Keratinocyte (primary cell): ENCODE data around the gene CNNM2. TPM values are rescaled to one million over a fixed set of nuclear protein-coding genes. Genes with fewer than 3 reads are reported as not detected.

Source experiments
- DNase-seq: peaks from one replicate; pipeline ENCODE4 v3.0.0-alpha.2; 2011; ENCODE audit warnings: low read depth, missing footprints, low spot score
- FAIRE-seq: peaks from 2 replicates; lab custom pipeline; 2011; peaks lifted over from hg19 to GRCh38; lab: Jason Lieb, UNC
- H2AFZ ChIP-seq: 2 replicates; pipeline ENCODE4 v1.6.0; 2012; ENCODE audit warnings: low read length, control low read depth, inconsistent platforms; ENCODE audit not compliant: control insufficient read depth
- H3K27ac ChIP-seq: 2 replicates; pipeline ENCODE4 v1.5.1; 2011; ENCODE audit warnings: low read length; ENCODE audit not compliant: control insufficient read depth, insufficient read depth
- H3K27me3 ChIP-seq: 3 replicates; pipeline ENCODE4 v1.6.0; 2011; ENCODE audit warnings: low read length; ENCODE audit not compliant: control insufficient read depth, insufficient read depth; ENCODE audit errors: extremely low read depth
- H3K36me3 ChIP-seq, 2 experiments: 2 replicates in 1 of 2; 3 replicates in 1 of 2; pipeline ENCODE4 v1.5.1; 2011; ENCODE audit warnings: low read length in 2 of 2, mild to moderate bottlenecking in 1 of 2; ENCODE audit not compliant: control insufficient read depth in 2 of 2, insufficient read depth in 2 of 2; ENCODE audit errors: extremely low read depth in 1 of 2
- H3K4me1 ChIP-seq: 3 replicates; pipeline ENCODE4 v1.5.1; 2011; ENCODE audit warnings: low read length; ENCODE audit not compliant: control insufficient read depth, insufficient read depth; ENCODE audit errors: extremely low read depth
- H3K4me2 ChIP-seq: 3 replicates; pipeline ENCODE4 v1.6.0; 2011; ENCODE audit warnings: low read depth, low read length; ENCODE audit not compliant: control insufficient read depth, insufficient read depth; ENCODE audit errors: extremely low read depth
- H3K4me3 ChIP-seq, 3 experiments: fragments of 200-600 bp in 1 of 3; sonication (generic) in 1 of 3; 2 replicates in 2 of 3; 3 replicates in 1 of 3; pipeline ENCODE4 v1.5.1; 2011 to 2016; ENCODE audit warnings: low read length in 3 of 3, mild to moderate bottlenecking in 3 of 3, control low read depth in 2 of 3, inconsistent platforms in 1 of 3, low read depth in 1 of 3, mixed read lengths in 1 of 3, mixed run types in 1 of 3, moderate library complexity in 1 of 3; ENCODE audit not compliant: control insufficient read depth in 2 of 3, insufficient read depth in 2 of 3; ENCODE audit errors: extremely low read depth in 1 of 3
- H3K79me2 ChIP-seq: 2 replicates; pipeline ENCODE4 v1.6.0; 2012; ENCODE audit warnings: low read length; ENCODE audit not compliant: control insufficient read depth, insufficient read depth
- H3K9ac ChIP-seq: 3 replicates; pipeline ENCODE4 v1.6.0; 2011; ENCODE audit warnings: low read length; ENCODE audit not compliant: control insufficient read depth, insufficient read depth; ENCODE audit errors: extremely low read depth
- H3K9me1 ChIP-seq: 3 replicates; pipeline ENCODE4 v1.6.0; 2011; ENCODE audit warnings: low read length; ENCODE audit not compliant: control insufficient read depth, insufficient read depth; ENCODE audit errors: extremely low read depth
- H3K9me3 ChIP-seq: 2 replicates; pipeline ENCODE4 v1.5.1; 2012; ENCODE audit warnings: low read depth, low read length; ENCODE audit not compliant: control insufficient read depth
- H4K20me1 ChIP-seq: 3 replicates; pipeline ENCODE4 v1.6.0; 2011; ENCODE audit warnings: low read length; ENCODE audit not compliant: control insufficient read depth, insufficient read depth; ENCODE audit errors: extremely low read depth
- CTCF ChIP-seq, 3 experiments: IDR thresholded peaks in 1 of 3; conservative IDR thresholded peaks in 1 of 3; optimal IDR thresholded peaks in 1 of 3; 2 replicates in 2 of 3; 3 replicates in 1 of 3; pipeline versions ENCODE3 to v1.5.1; 2011; ENCODE audit warnings: low read length in 3 of 3, mild to moderate bottlenecking in 3 of 3, moderate library complexity in 2 of 3, control low read depth in 1 of 3, inconsistent platforms in 1 of 3; ENCODE audit not compliant: insufficient read depth in 2 of 3; ENCODE audit errors: extremely low read depth in 1 of 3
- EZH2 ChIP-seq: IDR thresholded peaks from one replicate; pipeline ENCODE4 v1.6.1; 2012; ENCODE audit warnings: inconsistent platforms, mild to moderate bottlenecking, low read length, moderate library complexity
- dilution Hi-C: fragments of 300-500 bp; cut with MboI; formaldehyde crosslinking; loops from one replicate; pipeline ENCODE4 v1.7.0; 2020; ENCODE audit warnings: low sequenced_read_pairs; ENCODE audit not compliant: extremely low pct_ligation_motif_present
- polyA plus RNA-seq, 5 experiments: library from polyadenylated mRNA; depleted of rRNA in 3 of 5; stranded (reverse) in 3 of 5; stranded (forward) in 1 of 5; unstranded in 1 of 5; fragments of >200 nt; gene quantifications; 1 replicate in 1 of 5; 2 replicates in 3 of 5; 3 replicates in 1 of 5; pipeline versions ENCODE4 v1.2.1 to v1.2.3, GENCODE V29; 2011 to 2012; ENCODE audit warnings: missing spikeins in 2 of 5, low read depth in 1 of 5, low replicate concordance in 1 of 5

The CNNM2 gene
- polyA plus RNA-seq, 1 donor (not counting 4 experiments of a cell fraction or from before 2014, with no cell fraction given), result 1.5 TPM

- Histone ChIP-seq H3K27me3 (no peaks in the 10 kb centered on the region), H3K4me2 (no peak overlapping the region), H3K9me3 (no peaks in the 10 kb centered on the region), H3K27ac (no peak overlapping the region), H3K9me1 (no peaks in the 10 kb centered on the region), H3K4me1 (no peaks in the 10 kb centered on the region), H3K36me3 (peaks cover 23% of the 10 kb centered on the region in 2 experiments), H2AFZ (no peak overlapping the region), H3K4me3 (no peak overlapping the region), H3K79me2 (no peaks in the 10 kb centered on the region), H4K20me1 (no peaks in the 10 kb centered on the region), H3K9ac (no peak overlapping the region)
- DNase-seq (no peak), FAIRE-seq (no peak)
- TF ChIP-seq CTCF (optimal IDR thresholded peaks at IDR 0.05 in 1 of 3, IDR thresholded peaks at IDR 0.05 in 1 of 3, conservative IDR thresholded peaks at IDR 0.05 in 1 of 3; ENCODE audit: extremely low read depth in 1 of 3, insufficient read depth in 2 of 3, low read length in 3 of 3) (no peak), EZH2 (no peak)
- dilution Hi-C loops, result loop anchor here (25.0 kb wide), 1 partner anchor 259 kb away; the partner anchor contains the start of gene CYP17A1
Observed at GRCh38 chr10:103096130-103096529, 178.0 kb downstream of the CNNM2 start.

GRCh38 chr10:103098240-103098639, 180.1 kb downstream of the CNNM2 start:
- FAIRE-seq, result no peak
- Histone ChIP-seq H3K9me1 (no peaks in the 10 kb centered on the region), H3K27me3 (no peaks in the 10 kb centered on the region), H3K9ac (no peak overlapping the region), H3K36me3 (peaks cover 12 to 15% of the 10 kb centered on the region in 2 experiments), H2AFZ (no peak overlapping the region), H4K20me1 (no peaks in the 10 kb centered on the region), H3K27ac (no peak overlapping the region), H3K4me3 (no peak overlapping the region), H3K79me2 (no peaks in the 10 kb centered on the region), H3K9me3 (no peaks in the 10 kb centered on the region), H3K4me1 (no peaks in the 10 kb centered on the region), H3K4me2 (no peak overlapping the region)
- DNase-seq, result no peak
- no peak for TF ChIP-seq EZH2
- no peak for TF ChIP-seq CTCF (optimal IDR thresholded peaks at IDR 0.05 in 1 of 3, IDR thresholded peaks at IDR 0.05 in 1 of 3, conservative IDR thresholded peaks at IDR 0.05 in 1 of 3; ENCODE audit: extremely low read depth in 1 of 3, insufficient read depth in 2 of 3, low read length in 3 of 3)
- dilution Hi-C loops, result loop anchor here (25.0 kb wide), 1 partner anchor 261 kb away; the partner anchor contains the start of gene CYP17A1
